A549 (cell line): Measurements from ENCODE around the gene BACE1.

Experiments used
- CTCF ChIP-seq: fragments of >200 bp; sonication (Bioruptor Twin); formaldehyde crosslinking; IDR thresholded peaks from 3 replicates; pipeline ENCODE4 v1.5.1; 2016
- EP300 ChIP-seq, 2 experiments: fragments of >200 bp; sonication (Bioruptor Twin); formaldehyde crosslinking; IDR thresholded peaks; 2 replicates in 1 of 2; 3 replicates in 1 of 2; pipeline ENCODE4 v1.6.1; 2016 to 2017
- HDAC2 ChIP-seq: fragments of 200-600 bp; sonication (generic); IDR thresholded peaks from 2 replicates; pipeline ENCODE4 v1.6.1; 2016
- JUNB ChIP-seq: fragments of >200 bp; sonication (Bioruptor Twin); formaldehyde crosslinking; IDR thresholded peaks from 2 replicates; pipeline ENCODE4 v1.6.1; 2016
- MYC ChIP-seq: IDR thresholded peaks from 2 replicates; pipeline ENCODE4 v1.6.1; 2012; ENCODE audit warnings: mild to moderate bottlenecking, inconsistent platforms, low read length, improper control_type of control experiment, borderline replicate concordance
- NR3C1 ChIP-seq: fragments of >200 bp; sonication (Bioruptor Twin); formaldehyde crosslinking; IDR thresholded peaks from 3 replicates; pipeline ENCODE4 v1.6.1; 2017
- POLR2A ChIP-seq: IDR thresholded peaks from 2 replicates; pipeline ENCODE4 v1.6.1; 2012; ENCODE audit warnings: mild to moderate bottlenecking, low read length
- POLR2AphosphoS2 ChIP-seq: conservative IDR thresholded peaks from 2 replicates; pipeline ENCODE4 v1.6.1; 2012; ENCODE audit warnings: low read length, improper control_type of control experiment, inconsistent platforms
- RCOR1 ChIP-seq: fragments of 150-350 bp; IDR thresholded peaks from 2 replicates; pipeline ENCODE4 v1.6.1; 2014; ENCODE audit warnings: antibody characterized with exemption, low read length, low read depth
- RFX5 ChIP-seq: fragments of 450-650 bp; IDR thresholded peaks from 2 replicates; pipeline ENCODE4 v1.7.1; 2014; ENCODE audit warnings: antibody characterized with exemption, mild to moderate bottlenecking, moderate library complexity
- ZNF302 ChIP-seq: fragments of 250-450 bp; sonication (Bioruptor Pico); IDR thresholded peaks from 2 replicates; pipeline ENCODE4 v1.9.0; 2021; ENCODE audit warnings: inconsistent platforms, mild to moderate bottlenecking, moderate library complexity

- TF ChIP-seq CTCF (no peak), HDAC2 (no peak), POLR2A (no peak), EP300 (IDR thresholded peaks at IDR 0.05) (no peak), NR3C1 (no peak), RFX5 (no peak), JUNB (no peak), ZNF302 (no peak), POLR2AphosphoS2 (no peak), MYC (no peak), RCOR1 (no peak)
These were observed 37.7 kb downstream of the BACE1 start for GRCh38 chr11:117278347-117278746.
